NCI-H1105 treated with DMSO at 0.1 percent for 48 hours (cell line): ENCODE data around the gene RIC3.

Source experiments
- DNase-seq: peaks from one replicate; lab custom pipeline; 2025; lab: John Stamatoyannopoulos, UW

RIC3 gene

GRCh38 chr11:8102965-8103364, 65.9 kb downstream of the RIC3 start:
- DNase-seq, result no peak

GRCh38 chr11:8102296-8102915, 66.4 kb downstream of the RIC3 start:
- no peak for DNase-seq

- no peak for DNase-seq
Observed at GRCh38 chr11:8101421-8101820, 67.4 kb downstream of the RIC3 start.

- DNase-seq, result no peak
Observed at GRCh38 chr11:8100605-8101004, 68.2 kb downstream of the RIC3 start.

GRCh38 chr11:8100158-8100557, 68.7 kb downstream of the RIC3 start:
- no peak for DNase-seq

- DNase-seq, result peak; percentile 47
Observed at GRCh38 chr11:8099291-8099899, 69.4 kb downstream of the RIC3 start.

GRCh38 chr11:8098879-8099278, 69.9 kb downstream of the RIC3 start:
- DNase-seq, result no peak

- DNase-seq, result no peak
Observed at GRCh38 chr11:8098361-8098760, 70.5 kb downstream of the RIC3 start.

GRCh38 chr11:8097926-8098325, 70.9 kb downstream of the RIC3 start:
- no peak for DNase-seq

- DNase-seq, result no peak
Observed at GRCh38 chr11:8097468-8097867, 71.4 kb downstream of the RIC3 start.

- DNase-seq, result no peak
Observed at GRCh38 chr11:8097062-8097461, 71.8 kb downstream of the RIC3 start.

GRCh38 chr11:8096575-8096974, 72.2 kb downstream of the RIC3 start:
- no peak for DNase-seq

- no peak for DNase-seq
Observed at GRCh38 chr11:8095806-8096522, 72.9 kb downstream of the RIC3 start.

GRCh38 chr11:8095371-8095770, 73.5 kb downstream of the RIC3 start:
- no peak for DNase-seq

- no peak for DNase-seq
Observed at GRCh38 chr11:8094656-8095055, 74.2 kb downstream of the RIC3 start.

- no peak for DNase-seq
Observed at GRCh38 chr11:8093931-8094575, 74.8 kb downstream of the RIC3 start.

- DNase-seq, result peak; percentile 62
Observed at GRCh38 chr11:8092587-8093424, 76.0 kb downstream of the RIC3 start.

- DNase-seq, result no peak
Observed at GRCh38 chr11:8091721-8092120, 77.1 kb downstream of the RIC3 start.

GRCh38 chr11:8090756-8091155, 78.1 kb downstream of the RIC3 start:
- DNase-seq, result peak; percentile 37

- no peak for DNase-seq
Observed at GRCh38 chr11:8089791-8090510, 78.9 kb downstream of the RIC3 start.

- no peak for DNase-seq
Observed at GRCh38 chr11:8087756-8088155, 81.1 kb downstream of the RIC3 start.
